ENCODE results near the gene WWTR1. TPM values are rescaled to one million over a fixed set of nuclear protein-coding genes. Genes with fewer than 3 reads are reported as not detected.
A peak's percentile ranks its signal among the peaks of the same experiment; 100 is the strongest.

Gene WWTR1
- total and polyA plus RNA-seq, 2 donors (not counting 3 experiments of a cell fraction or from before 2014, with no cell fraction given), result 210 to 341 TPM

- dilution Hi-C loops (cut with MboI; ENCODE audit: extremely low pct_ligation_motif_present, low sequenced_read_pairs), result loop anchor here (25.0 kb wide), 1 partner anchor 228 kb away; no protein-coding TSS in a partner anchor
- BruUV-seq (replicated peaks), result no TSS peak
Observed at GRCh38 chr3:149509526-149509925, 148.3 kb downstream of the WWTR1 start.

GRCh38 chr3:149507491-149508324, 150.1 kb downstream of the WWTR1 start:
- no peaks in the 10 kb centered on the region for H3K27me3 ChIP-seq (ENCODE audit: control insufficient read depth in 2 of 2, insufficient read depth in 2 of 2, low read length in 2 of 2)
- H2AFZ ChIP-seq (ENCODE audit: low read depth, low read length), result peak overlapping the region; percentile 4
- ChIA-PET CTCF (interaction anchor here (1.0 to 10.4 kb wide), 4 partner anchors 10 to 300 kb away, joined by 3 to 103 read pairs (median 40); no protein-coding TSS in a partner anchor), POLR2A (interaction anchor here (0.7 to 1.1 kb wide), 3 partner anchors 12 to 427 kb away, joined by 3 to 6 read pairs (median 3); no protein-coding TSS in a partner anchor)
- no peaks in the 10 kb centered on the region for H3K9me1 ChIP-seq (replicated peaks; ENCODE audit: control insufficient read depth, extremely low read depth, insufficient read depth, low read length)
- H3K9me3 ChIP-seq (replicated peaks; ENCODE audit: control insufficient read depth, insufficient read depth, low read length), result no peaks in the 10 kb centered on the region
- intact Hi-C loops (cut with micrococcal nuclease) (loop anchor here (2.0 kb wide), 1 partner anchor 47 kb away; no protein-coding TSS in a partner anchor), dilution Hi-C loops (cut with MboI; ENCODE audit: extremely low pct_ligation_motif_present, low sequenced_read_pairs) (loop anchor here (25.0 kb wide), 1 partner anchor 230 kb away; no protein-coding TSS in a partner anchor)
- TF ChIP-seq JUN (IDR thresholded peaks at IDR 0.05; ENCODE audit: borderline replicate concordance, insufficient read depth, insufficient read length, low read depth) (no peak), EZH2 (IDR thresholded peaks at IDR 0.05; ENCODE audit: borderline replicate concordance, low read depth, low read length, severe bottlenecking) (no peak), POLR2A (IDR thresholded peaks at IDR 0.05; ENCODE audit: low read depth, low read length) (peak; percentile 51), CTCF (IDR thresholded peaks at IDR 0.05; ENCODE audit: extremely low read depth in 1 of 2, insufficient read depth in 1 of 2, low read depth in 1 of 2, low read length in 2 of 2) (no peak), GATA2 (IDR thresholded peaks at IDR 0.05; ENCODE audit: insufficient read depth, insufficient read length, low read depth, low read length) (no peak), FOS (IDR thresholded peaks at IDR 0.05; ENCODE audit: borderline replicate concordance, insufficient read depth, low read length) (no peak), MYC (IDR thresholded peaks at IDR 0.05; ENCODE audit: low read depth, low read length) (no peak), POLR2AphosphoS5 (IDR thresholded peaks at IDR 0.05; ENCODE audit: insufficient read depth, low read depth, low read length) (peak; percentile 47)
- TF ChIP-seq, protein P1, sequence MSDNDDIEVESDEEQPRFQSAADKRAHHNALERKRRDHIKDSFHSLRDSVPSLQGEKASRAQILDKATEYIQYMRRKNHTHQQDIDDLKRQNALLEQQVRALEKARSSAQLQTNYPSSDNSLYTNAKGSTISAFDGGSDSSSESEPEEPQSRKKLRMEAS (IDR thresholded peaks at IDR 0.05; ENCODE audit: insufficient read depth, insufficient read length), result peak; percentile 87
- peak overlapping the region; percentile 96 for H3K27ac ChIP-seq (ENCODE audit: insufficient read depth, low read depth, low read length)
- DNase-seq (ENCODE audit: low read depth, low spot score), result peak; percentile 77
- no peaks in the 10 kb centered on the region for H4K20me1 ChIP-seq (replicated peaks; ENCODE audit: control insufficient read depth, extremely low read depth, insufficient read depth, low read length)
- H3K4me3 ChIP-seq (replicated peaks in 1 of 3; ENCODE audit: insufficient read depth in 1 of 3, low read depth in 1 of 3, low read length in 3 of 3), result peak overlapping the region in 1 of 3 experiments; percentile 58
- H3K4me1 ChIP-seq (ENCODE audit: control insufficient read depth, extremely low read depth, insufficient read depth, low read length), result peaks cover 38% of the 10 kb centered on the region
- FAIRE-seq, result peak; percentile 74
- no TSS peak for BruUV-seq (replicated peaks)
- H3K4me2 ChIP-seq (ENCODE audit: insufficient read depth, low read length), result peak overlapping the region; percentile 97
- no peaks in the 10 kb centered on the region for H3K79me2 ChIP-seq (ENCODE audit: control insufficient read depth, insufficient read depth, low read length)
- H3K9ac ChIP-seq (replicated peaks; ENCODE audit: extremely low read depth, insufficient read depth, low read length), result peak overlapping the region; percentile 83
- no peaks in the 10 kb centered on the region for H3K36me3 ChIP-seq (ENCODE audit: control insufficient read depth in 2 of 2, extremely low read depth in 1 of 2, insufficient read depth in 2 of 2, low read length in 2 of 2)

More at GRCh38 chr3:149509526-149509925, 148.3 kb downstream of the WWTR1 start:
- H4K20me1 ChIP-seq (replicated peaks; ENCODE audit: control insufficient read depth, extremely low read depth, insufficient read depth, low read length), result no peaks in the 10 kb centered on the region
- TF ChIP-seq, protein P1 (IDR thresholded peaks at IDR 0.05; ENCODE audit: insufficient read depth, insufficient read length), result no peak
- TF ChIP-seq POLR2A (IDR thresholded peaks at IDR 0.05; ENCODE audit: low read depth, low read length), result no peak
- peaks cover 37% of the 10 kb centered on the region for H3K4me1 ChIP-seq (ENCODE audit: control insufficient read depth, extremely low read depth, insufficient read depth, low read length)
- CTCF ChIA-PET, result interaction anchor here (0.9 to 10.4 kb wide), 8 partner anchors 9 to 415 kb away, joined by 3 to 103 read pairs (median 3); partner anchors contain the start of gene COMMD2
- no peak for FAIRE-seq
- no peaks in the 10 kb centered on the region for H3K9me1 ChIP-seq (replicated peaks; ENCODE audit: control insufficient read depth, extremely low read depth, insufficient read depth, low read length)
- no peak for DNase-seq (ENCODE audit: low read depth, low spot score)
- no peak overlapping the region for H3K27ac ChIP-seq (ENCODE audit: insufficient read depth, low read depth, low read length)
- POLR2A ChIA-PET, result no interaction called here
- no peak overlapping the region for H2AFZ ChIP-seq (ENCODE audit: low read depth, low read length)
- intact Hi-C loops (cut with micrococcal nuclease), result no loop called here
- no peak overlapping the region for H3K9ac ChIP-seq (replicated peaks; ENCODE audit: extremely low read depth, insufficient read depth, low read length)
- H3K4me3 ChIP-seq (replicated peaks in 1 of 3; ENCODE audit: insufficient read depth in 1 of 3, low read depth in 1 of 3, low read length in 3 of 3), result no peak overlapping the region
- H3K27me3 ChIP-seq (ENCODE audit: control insufficient read depth in 2 of 2, insufficient read depth in 2 of 2, low read length in 2 of 2), result no peaks in the 10 kb centered on the region
- no peaks in the 10 kb centered on the region for H3K9me3 ChIP-seq (replicated peaks; ENCODE audit: control insufficient read depth, insufficient read depth, low read length)
- H3K4me2 ChIP-seq (ENCODE audit: insufficient read depth, low read length), result no peak overlapping the region
- H3K79me2 ChIP-seq (ENCODE audit: control insufficient read depth, insufficient read depth, low read length), result no peaks in the 10 kb centered on the region
- no peaks in the 10 kb centered on the region for H3K36me3 ChIP-seq (ENCODE audit: control insufficient read depth in 2 of 2, extremely low read depth in 1 of 2, insufficient read depth in 2 of 2, low read length in 2 of 2)
